ENCODE measurements around the gene DNM3. TPM values are rescaled to one million over a fixed set of nuclear protein-coding genes. Genes with fewer than 3 reads are reported as not detected.

Gene DNM3
- total RNA-seq, 1 experiment from 2014 or later, result 3.1 TPM

DNA sequence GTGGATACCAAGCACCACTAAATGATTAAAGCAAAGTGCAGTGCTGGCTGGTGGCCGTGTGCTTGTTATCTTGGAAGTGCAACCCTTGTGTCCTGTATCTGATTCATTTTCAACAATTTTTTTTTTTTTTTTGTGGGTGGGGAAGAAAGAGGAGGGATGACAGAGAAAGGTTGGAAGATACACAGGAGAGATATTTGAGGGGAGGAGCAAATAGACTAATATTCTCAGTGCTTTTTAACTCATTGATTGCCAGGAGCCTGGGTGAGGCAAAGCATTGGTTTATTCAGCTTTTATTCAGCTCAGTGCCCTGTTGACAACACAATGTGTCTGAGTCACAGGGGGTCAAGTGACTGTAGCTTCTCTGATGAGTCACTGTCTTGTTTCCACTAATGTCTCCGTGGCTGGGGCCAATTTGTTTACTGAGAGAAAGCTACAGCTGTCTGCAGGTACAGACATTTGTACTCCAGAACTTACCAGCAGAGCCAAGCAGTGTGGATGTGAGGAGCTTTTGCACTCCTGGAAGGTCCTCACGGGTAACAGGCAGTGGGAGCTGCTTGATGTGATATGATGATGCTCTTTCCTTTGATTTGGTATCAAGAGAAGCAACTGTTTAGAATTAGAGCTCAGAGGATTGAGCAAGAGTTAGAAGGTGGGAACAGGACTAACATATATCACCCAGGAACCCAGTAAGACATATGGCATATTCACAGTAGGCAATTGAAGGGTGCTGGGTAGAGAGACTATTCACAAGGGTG, 23.6 kb upstream of the DNM3 start:
- DNase-seq (ENCODE audit: low read depth), result peak; percentile 94

GRCh38 chr1:171819946-171820345, 21.4 kb upstream of the DNM3 start:
- no peak for DNase-seq (ENCODE audit: low read depth)

DNA sequence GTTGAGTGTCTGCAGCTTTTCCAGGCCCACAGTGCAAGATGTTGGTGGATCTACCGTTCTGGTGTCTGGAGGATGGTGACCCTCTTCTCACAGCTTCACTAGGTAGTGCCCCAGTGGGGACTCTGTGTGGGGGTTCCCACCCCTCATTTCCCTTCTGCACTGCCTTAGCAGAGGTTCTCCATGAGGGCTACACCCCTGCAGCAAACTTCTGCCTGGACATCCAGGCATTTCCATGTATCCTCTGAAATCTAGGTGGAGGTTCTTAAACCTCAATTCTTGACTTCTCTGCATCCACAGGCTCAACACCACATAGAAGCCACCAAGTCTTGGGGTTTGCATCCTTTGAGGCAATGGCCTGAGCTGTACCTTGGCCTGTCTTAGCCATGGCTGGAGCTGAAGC, 14.3 kb upstream of the DNM3 start:
- DNase-seq (ENCODE audit: low read depth), result no peak

GRCh38 chr1:171828794-171829193, 12.5 kb upstream of the DNM3 start:
- DNase-seq (ENCODE audit: low read depth), result no peak

- no peak for DNase-seq (ENCODE audit: low read depth)
Measured at GRCh38 chr1:171833091-171833825, 8.0 kb upstream of the DNM3 start.

DNA sequence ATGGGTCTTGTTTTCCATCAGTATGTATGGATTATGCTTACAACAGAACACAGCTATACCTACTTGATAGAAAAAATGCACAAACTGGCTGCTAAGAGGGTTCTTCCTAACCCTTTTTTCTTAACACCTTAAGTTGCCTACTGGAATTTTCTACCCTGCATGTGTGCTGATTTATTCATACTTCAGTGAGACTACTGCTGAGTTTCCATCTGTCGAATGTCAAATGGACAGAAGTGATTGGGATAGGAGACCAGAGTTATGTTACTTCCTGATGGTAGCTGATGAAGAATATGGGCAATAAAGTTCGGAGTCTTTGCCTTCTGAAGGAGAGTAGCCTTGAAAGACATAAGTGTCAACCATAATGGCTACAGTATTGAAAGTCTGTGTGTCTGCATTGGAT, 6.5 kb upstream of the DNM3 start:
- DNase-seq (ENCODE audit: low read depth), result no peak

- DNase-seq (ENCODE audit: low read depth), result no peak
Measured at GRCh38 chr1:171835891-171836290, 5.4 kb upstream of the DNM3 start.

DNA sequence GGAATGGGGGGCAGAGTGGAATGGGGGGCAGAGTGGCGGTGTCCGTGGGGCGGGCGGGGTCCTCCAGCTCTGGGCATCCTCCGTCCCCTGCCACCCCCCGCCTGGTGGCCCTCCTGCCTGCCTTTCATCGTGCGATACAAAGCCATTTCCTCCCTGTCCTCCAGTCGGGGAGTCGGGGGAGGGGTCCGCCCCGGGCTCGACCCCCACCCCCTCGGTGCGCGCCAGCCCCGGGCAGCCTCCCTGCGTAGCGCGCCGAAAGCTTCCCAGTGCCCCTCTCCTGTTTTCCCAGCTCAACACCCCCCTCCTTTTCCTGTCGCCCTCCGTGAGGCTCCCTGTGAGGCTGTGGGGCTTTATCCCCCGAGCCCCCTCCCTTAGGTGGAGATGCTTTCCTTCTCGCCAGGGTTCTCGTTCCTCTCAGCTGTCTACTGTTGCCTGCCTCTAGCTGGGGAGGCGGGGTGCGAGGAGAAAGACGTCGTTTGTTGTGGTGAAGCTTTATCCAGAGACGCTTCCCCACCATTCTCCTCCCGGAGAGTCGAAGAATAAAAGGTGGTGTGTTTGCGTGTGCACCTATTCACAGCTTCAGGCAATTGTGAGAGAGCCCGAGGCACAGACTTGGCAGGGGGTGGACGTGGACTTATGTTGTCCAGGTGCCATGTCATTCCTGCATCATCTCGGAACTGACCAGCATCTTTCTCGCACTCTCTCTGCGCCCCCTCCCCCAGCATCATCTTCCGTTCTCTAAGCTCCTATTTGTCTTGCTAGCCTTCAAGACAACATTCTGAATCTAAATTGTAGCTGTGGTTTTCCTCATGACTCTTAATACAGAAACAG, 848 bp downstream of the DNM3 start:
- peak; percentile 19 for DNase-seq (ENCODE audit: low read depth)

DNA sequence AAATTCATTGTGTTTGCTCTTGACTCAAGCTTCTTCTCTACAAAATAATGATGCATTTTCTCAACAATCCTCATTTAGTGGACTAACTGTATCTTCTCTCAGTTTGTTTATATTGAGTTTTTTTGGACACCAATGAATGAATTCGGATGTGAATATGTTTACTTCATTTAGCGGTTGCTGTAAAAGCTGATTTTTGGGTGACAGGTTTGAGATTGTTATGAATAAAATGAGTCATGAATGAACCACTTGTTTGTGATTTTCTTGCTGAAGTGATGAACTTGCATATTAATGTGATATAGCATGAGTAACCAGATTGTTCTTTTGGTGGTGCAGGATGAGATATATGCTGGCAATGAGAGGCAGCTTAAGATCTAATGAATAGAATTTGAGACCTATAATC, 3.1 kb downstream of the DNM3 start:
- peak; percentile 53 for DNase-seq (ENCODE audit: low read depth)

- DNase-seq (ENCODE audit: low read depth), result no peak
Measured at GRCh38 chr1:171845998-171846397, 4.7 kb downstream of the DNM3 start.

GRCh38 chr1:171849245-171849898, 8.1 kb downstream of the DNM3 start:
- no peak for DNase-seq (ENCODE audit: low read depth)

- DNase-seq (ENCODE audit: low read depth), result no peak
Measured at GRCh38 chr1:171850651-171851350, 9.5 kb downstream of the DNM3 start.

GRCh38 chr1:171852272-171852671, 11.0 kb downstream of the DNM3 start:
- peak; percentile 9 for DNase-seq (ENCODE audit: low read depth)

- no peak for DNase-seq (ENCODE audit: low read depth)
Measured at GRCh38 chr1:171855381-171855780, 14.1 kb downstream of the DNM3 start.

GRCh38 chr1:171858696-171859095, 17.4 kb downstream of the DNM3 start:
- DNase-seq (ENCODE audit: low read depth), result no peak

DNA sequence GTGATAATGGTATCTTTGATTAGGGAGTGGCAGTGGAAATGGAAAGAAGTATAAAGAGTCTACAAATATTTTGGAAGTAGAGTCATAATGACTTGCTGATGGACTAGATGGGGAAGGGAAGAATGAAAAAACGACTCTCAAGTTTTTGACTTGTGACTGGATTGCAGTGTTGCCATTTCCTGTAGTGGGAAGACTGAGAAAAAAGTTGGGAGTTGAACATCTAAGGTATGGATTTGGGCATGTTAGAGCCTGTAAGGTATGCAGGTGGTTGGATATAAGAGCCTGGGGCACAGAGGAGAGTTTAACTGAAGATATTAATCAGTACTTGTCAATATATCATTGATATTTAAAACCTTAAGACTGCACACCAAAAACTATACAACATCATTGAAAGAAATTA, 19.4 kb downstream of the DNM3 start:
- DNase-seq (ENCODE audit: low read depth), result no peak

- DNase-seq (ENCODE audit: low read depth), result no peak
Measured at GRCh38 chr1:171863531-171863930, 22.2 kb downstream of the DNM3 start.

GRCh38 chr1:171864308-171864707, 23.0 kb downstream of the DNM3 start:
- DNase-seq (ENCODE audit: low read depth), result no peak

GRCh38 chr1:171865106-171865505, 23.8 kb downstream of the DNM3 start:
- no peak for DNase-seq (ENCODE audit: low read depth)

GRCh38 chr1:171867236-171867635, 25.9 kb downstream of the DNM3 start:
- DNase-seq (ENCODE audit: low read depth), result peak; percentile 10

GRCh38 chr1:171868217-171868803, 27.0 kb downstream of the DNM3 start:
- peak; percentile 48 for DNase-seq (ENCODE audit: low read depth)

Measured in M059J (cell line).